ENCODE measurements around the gene PABPN1L.

GRCh38 chr16:88877564-88878289, 11.3 kb upstream of the PABPN1L start:
- no peak for TF ChIP-seq KLF16 (IDR thresholded peaks at IDR 0.05)
- TF ChIP-seq ZNF121 (CRISPR knock-in tag; conservative IDR thresholded peaks at IDR 0.05) = no peak

All from K562 (cell line).